ENCODE results near the gene FBXO15. TPM values are rescaled to one million over a fixed set of nuclear protein-coding genes. Genes with fewer than 3 reads are reported as not detected.

Gene FBXO15
- total and polyA plus RNA-seq, 2 of the 13 experiments (the other 11 are each of a cell fraction or from before 2014, with no cell fraction given): 0.09 to 0.12 TPM

- TF ChIP-seq KMT2B (CRISPR knock-in tag; IDR thresholded peaks at IDR 0.05): peak; percentile 11; the same call in 1 of the 2 replicates
- 0 out of 2 replicates have a peak, but pooled peaks have one; percentile 18 for TF ChIP-seq ZNF12 (CRISPR knock-in tag; IDR thresholded peaks at IDR 0.05)
- no peak for TF ChIP-seq DNMT3B (CRISPR knock-in tag; conservative IDR thresholded peaks at IDR 0.05)
- peak; percentile 75; the same call in 1 of the 2 replicates for TF ChIP-seq DMAP1 (CRISPR knock-in tag; IDR thresholded peaks at IDR 0.05)
- TF ChIP-seq POLR2A (IDR thresholded peaks at IDR 0.05; ENCODE audit: insufficient read depth in 1 of 2, low read depth in 2 of 2, low read length in 2 of 2): peak in 1 of 2 experiments; percentile 53; a peak in 1 of 4 replicates
- 0 out of 2 replicates have a peak, but pooled peaks have one; percentile 7 for TF ChIP-seq DRAP1 (CRISPR knock-in tag; IDR thresholded peaks at IDR 0.05)
- TF ChIP-seq GMEB1 (CRISPR knock-in tag; IDR thresholded peaks at IDR 0.05; ENCODE audit: borderline replicate concordance): peak; percentile 60; the same call in 1 of the 2 replicates
- TF ChIP-seq NFIC (IDR thresholded peaks at IDR 0.05; ENCODE audit: low read length): no peak
- peak; percentile 2; the same call in 1 of the 2 replicates for TF ChIP-seq THAP11 (CRISPR knock-in tag; IDR thresholded peaks at IDR 0.05)
- TF ChIP-seq CTCF (CRISPR knock-in tag; IDR thresholded peaks at IDR 0.05): no peak
- no peak for TF ChIP-seq NCOR1 (IDR thresholded peaks at IDR 0.05; ENCODE audit: borderline replicate concordance, low read length)
- no peak for TF ChIP-seq RFXAP (CRISPR knock-in tag; IDR thresholded peaks at IDR 0.05; ENCODE audit: borderline replicate concordance)
- TF ChIP-seq ZNF780A (CRISPR knock-in tag; IDR thresholded peaks at IDR 0.05): no peak
- no peak for TF ChIP-seq ZNF496 (CRISPR knock-in tag; IDR thresholded peaks at IDR 0.05; ENCODE audit: insufficient replicate concordance)
- TF ChIP-seq ISL2 (CRISPR knock-in tag; IDR thresholded peaks at IDR 0.05): no peak
- TF ChIP-seq FOXK1 (CRISPR knock-in tag; IDR thresholded peaks at IDR 0.05; ENCODE audit: borderline replicate concordance, low read depth): 0 out of 2 replicates have a peak, but pooled peaks have one; percentile 3
- TF ChIP-seq MTA1 (CRISPR knock-in tag; IDR thresholded peaks at IDR 0.05; ENCODE audit: borderline replicate concordance): no peak
- no peak for TF ChIP-seq RCOR2 (CRISPR knock-in tag; IDR thresholded peaks at IDR 0.05)
- TF ChIP-seq PBX2 (CRISPR knock-in tag; IDR thresholded peaks at IDR 0.05): no peak
- no peak for TF ChIP-seq ZNF33A (CRISPR knock-in tag; IDR thresholded peaks at IDR 0.05; ENCODE audit: borderline replicate concordance)
- no peak for TF ChIP-seq JUND (CRISPR knock-in tag; IDR thresholded peaks at IDR 0.05)
- no peak for TF ChIP-seq ZNF800 (CRISPR knock-in tag; IDR thresholded peaks at IDR 0.05)
- TF ChIP-seq MTF1 (CRISPR knock-in tag; IDR thresholded peaks at IDR 0.05): no peak
- no peak for TF ChIP-seq ZNF839 (CRISPR knock-in tag; IDR thresholded peaks at IDR 0.05; ENCODE audit: borderline replicate concordance)
- no peak for TF ChIP-seq SRY (CRISPR knock-in tag; IDR thresholded peaks at IDR 0.05)
- no peak for TF ChIP-seq PRMT3 (CRISPR knock-in tag; IDR thresholded peaks at IDR 0.05; ENCODE audit: borderline replicate concordance, low read depth)
Measured at GRCh38 chr18:74148543-74149070, 973 bp upstream of the FBXO15 start (continued).
